22Rv1 (cell line): Measurements from ENCODE around the gene OR10D3.

Experiments
- CTCF ChIP-seq: fragments of 450-650 bp; IDR thresholded peaks from 2 replicates; pipeline ENCODE4 v1.5.1; 2017; ENCODE audit warnings: mild to moderate bottlenecking
- ZFX ChIP-seq: fragments of 450-650 bp; IDR thresholded peaks from 2 replicates; pipeline ENCODE4 v1.6.1; 2017; ENCODE audit warnings: antibody characterized with exemption, borderline replicate concordance

DNA sequence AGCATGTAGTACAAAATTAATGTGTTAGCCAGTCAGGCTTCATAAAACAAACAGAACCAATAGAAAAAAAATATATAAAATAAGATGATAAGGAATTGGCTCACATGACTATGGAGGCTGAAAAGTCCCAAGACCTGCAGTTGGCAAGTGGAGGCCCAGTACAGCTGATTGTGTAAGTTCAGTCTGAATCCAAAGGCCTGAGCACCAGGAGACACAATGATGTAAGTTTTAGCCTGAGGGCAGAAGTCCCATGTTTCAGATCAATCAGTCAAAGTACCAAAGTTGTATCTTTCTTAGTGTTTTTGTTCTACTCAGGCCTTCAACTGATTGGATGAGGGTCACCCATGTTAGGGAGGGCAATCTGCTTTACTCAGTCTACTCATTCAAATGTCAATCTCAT lies 14.3 kb upstream of the OR10D3 start:
- TF ChIP-seq CTCF, result no peak
- no peak for TF ChIP-seq ZFX
